ENCODE measurements around the gene TSHZ2. TPM values are rescaled to one million over a fixed set of nuclear protein-coding genes. Genes with fewer than 3 reads are reported as not detected.

TSHZ2 gene
- total RNA-seq, 4 donors from 2014 or later, result 1.0 to 3.5 (median 2.8) TPM

- H3K36me3 ChIP-seq, result no peaks in the 10 kb centered on the region
- H3K27me3 ChIP-seq, result no peaks in the 10 kb centered on the region
- no peak overlapping the region for H3K4me3 ChIP-seq
- DNase-seq (no peak), ATAC-seq (no peak)
- no peak overlapping the region for H3K27ac ChIP-seq
- no peak for TF ChIP-seq POLR2A (IDR thresholded peaks at IDR 0.05)
- intact Hi-C loops (cut with DNase I; ENCODE audit: low total_unique reads) (no loop called here), in situ Hi-C loops (cut with MboI; ENCODE audit: low sequenced_read_pairs in 4 of 4) (no loop called here)
- no peaks in the 10 kb centered on the region for H3K9me3 ChIP-seq
- no peaks in the 10 kb centered on the region for H3K4me1 ChIP-seq
These were observed 265.3 kb downstream of the TSHZ2 start for GRCh38 chr20:53237461-53237860.

- no peaks in the 10 kb centered on the region for H3K4me1 ChIP-seq
- TF ChIP-seq POLR2A (IDR thresholded peaks at IDR 0.05), result no peak
- TF ChIP-seq CTCF (IDR thresholded peaks at IDR 0.05 in 4 of 5, conservative IDR thresholded peaks at IDR 0.05 in 1 of 5), result no peak
- in situ Hi-C loops (cut with MboI; ENCODE audit: low sequenced_read_pairs in 4 of 4) (no loop called here), intact Hi-C loops (cut with DNase I; ENCODE audit: low total_unique reads) (no loop called here)
- H3K36me3 ChIP-seq, result no peaks in the 10 kb centered on the region
- H3K27ac ChIP-seq, result no peak overlapping the region
- H3K4me3 ChIP-seq, result no peak overlapping the region
- no peak for ATAC-seq
- no peaks in the 10 kb centered on the region for H3K9me3 ChIP-seq
- no peak for DNase-seq
- H3K27me3 ChIP-seq, result no peaks in the 10 kb centered on the region
These were observed 266.0 kb downstream of the TSHZ2 start for GRCh38 chr20:53238121-53238660.

GRCh38 chr20:53243152-53243551 lies 271.0 kb downstream of the TSHZ2 start:
- no peak overlapping the region for H3K27ac ChIP-seq
- DNase-seq, result no peak
- no peaks in the 10 kb centered on the region for H3K4me1 ChIP-seq
- ATAC-seq, result no peak
- intact Hi-C loops (cut with DNase I; ENCODE audit: low total_unique reads), result no loop called here
- in situ Hi-C loops (cut with MboI; ENCODE audit: low sequenced_read_pairs in 4 of 4), result no loop called here
- H3K4me3 ChIP-seq, result no peak overlapping the region
- no peaks in the 10 kb centered on the region for H3K27me3 ChIP-seq
- no peaks in the 10 kb centered on the region for H3K9me3 ChIP-seq
- H3K36me3 ChIP-seq, result no peaks in the 10 kb centered on the region
- TF ChIP-seq POLR2A (IDR thresholded peaks at IDR 0.05) (no peak), CTCF (IDR thresholded peaks at IDR 0.05 in 4 of 5, conservative IDR thresholded peaks at IDR 0.05 in 1 of 5) (no peak)

GRCh38 chr20:53244711-53245110 lies 272.6 kb downstream of the TSHZ2 start:
- ATAC-seq (no peak), DNase-seq (no peak)
- H3K4me1 ChIP-seq, result no peaks in the 10 kb centered on the region
- H3K36me3 ChIP-seq, result no peaks in the 10 kb centered on the region
- TF ChIP-seq POLR2A (IDR thresholded peaks at IDR 0.05), result no peak
- no peak for TF ChIP-seq CTCF (IDR thresholded peaks at IDR 0.05 in 4 of 5, conservative IDR thresholded peaks at IDR 0.05 in 1 of 5)
- no peaks in the 10 kb centered on the region for H3K27me3 ChIP-seq
- in situ Hi-C loops (cut with MboI; ENCODE audit: low sequenced_read_pairs in 4 of 4) (no loop called here), intact Hi-C loops (cut with DNase I; ENCODE audit: low total_unique reads) (no loop called here)
- H3K9me3 ChIP-seq, result no peaks in the 10 kb centered on the region
- H3K27ac ChIP-seq, result no peak overlapping the region
- H3K4me3 ChIP-seq, result no peak overlapping the region

GRCh38 chr20:53245574-53245973 lies 273.4 kb downstream of the TSHZ2 start:
- in situ Hi-C loops (cut with MboI; ENCODE audit: low sequenced_read_pairs in 4 of 4) (no loop called here), intact Hi-C loops (cut with DNase I; ENCODE audit: low total_unique reads) (no loop called here)
- Histone ChIP-seq H3K27me3 (no peaks in the 10 kb centered on the region), H3K4me1 (no peaks in the 10 kb centered on the region), H3K36me3 (no peaks in the 10 kb centered on the region), H3K4me3 (no peak overlapping the region), H3K27ac (no peak overlapping the region), H3K9me3 (no peaks in the 10 kb centered on the region)
- TF ChIP-seq CTCF (IDR thresholded peaks at IDR 0.05 in 4 of 5, conservative IDR thresholded peaks at IDR 0.05 in 1 of 5), result no peak
- TF ChIP-seq POLR2A (IDR thresholded peaks at IDR 0.05), result no peak
- DNase-seq, result no peak
- no peak for ATAC-seq
